Forelimb muscle (tissue), 1 donor: ENCODE results near the gene FBXL19. TPM values are rescaled to one million over a fixed set of nuclear protein-coding genes. Genes with fewer than 3 reads are reported as not detected.

Experiments used
- DNase-seq: peaks from one replicate; pipeline ENCODE4 v3.0.0-alpha.2; 2013; ENCODE audit warnings: low read depth
- polyA plus RNA-seq: library from polyadenylated mRNA; unstranded; fragments of 120-200 nt; gene quantifications from one replicate; pipeline ENCODE4 v1.2.1, GENCODE V29; 2013; ENCODE audit not compliant: insufficient read length

The FBXL19 gene
- polyA plus RNA-seq, 1 donor: 10.9 TPM

DNA sequence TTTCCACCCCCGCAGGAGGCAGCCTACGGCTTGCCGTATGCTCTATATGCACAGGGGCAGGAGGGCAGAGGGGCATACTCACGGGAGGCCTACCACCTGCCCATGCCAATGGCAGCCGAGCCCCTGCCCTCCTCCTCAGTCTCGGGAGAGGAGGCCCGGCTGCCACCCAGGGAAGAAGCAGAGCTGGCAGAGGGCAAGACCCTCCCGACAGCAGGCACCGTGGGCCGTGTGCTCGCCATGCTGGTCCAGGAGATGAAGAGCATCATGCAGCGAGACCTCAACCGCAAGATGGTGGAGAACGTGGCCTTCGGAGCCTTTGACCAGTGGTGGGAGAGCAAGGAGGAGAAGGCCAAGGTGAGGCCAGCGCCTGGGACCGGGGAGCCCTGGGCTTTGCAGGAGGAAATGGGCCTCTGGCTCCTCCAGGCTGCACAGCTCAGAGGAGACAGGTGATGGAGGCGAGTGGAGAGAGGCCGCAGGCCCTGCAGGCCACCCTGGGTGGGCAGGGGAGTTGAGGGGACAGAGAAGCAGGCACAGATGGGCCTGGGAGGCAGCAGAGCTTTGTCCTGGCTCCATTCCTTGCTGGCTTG, 42.8 kb downstream of the FBXL19 start:
- DNase-seq: no peak

- no peak for DNase-seq
Measured at GRCh38 chr16:30967795-30968194, 44.4 kb downstream of the FBXL19 start.

GRCh38 chr16:30969246-30969842, 46.0 kb downstream of the FBXL19 start:
- no peak for DNase-seq

DNA sequence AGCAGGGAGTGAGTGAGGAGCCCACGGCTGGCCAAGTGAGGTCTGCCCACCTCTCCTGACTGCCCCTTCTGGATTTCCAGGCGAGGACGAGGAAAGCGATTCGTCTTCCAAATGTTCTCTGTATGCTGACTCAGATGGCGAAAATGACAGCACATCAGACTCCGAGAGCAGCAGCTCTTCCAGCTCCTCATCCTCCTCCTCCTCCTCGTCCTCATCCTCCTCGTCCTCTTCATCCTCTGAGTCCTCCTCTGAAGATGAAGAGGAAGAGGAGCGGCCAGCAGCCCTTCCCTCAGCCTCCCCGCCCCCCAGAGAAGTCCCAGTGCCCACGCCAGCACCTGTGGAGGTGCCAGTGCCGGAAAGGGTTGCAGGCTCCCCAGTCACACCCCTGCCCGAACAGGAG, 47.9 kb downstream of the FBXL19 start:
- no peak for DNase-seq

DNA sequence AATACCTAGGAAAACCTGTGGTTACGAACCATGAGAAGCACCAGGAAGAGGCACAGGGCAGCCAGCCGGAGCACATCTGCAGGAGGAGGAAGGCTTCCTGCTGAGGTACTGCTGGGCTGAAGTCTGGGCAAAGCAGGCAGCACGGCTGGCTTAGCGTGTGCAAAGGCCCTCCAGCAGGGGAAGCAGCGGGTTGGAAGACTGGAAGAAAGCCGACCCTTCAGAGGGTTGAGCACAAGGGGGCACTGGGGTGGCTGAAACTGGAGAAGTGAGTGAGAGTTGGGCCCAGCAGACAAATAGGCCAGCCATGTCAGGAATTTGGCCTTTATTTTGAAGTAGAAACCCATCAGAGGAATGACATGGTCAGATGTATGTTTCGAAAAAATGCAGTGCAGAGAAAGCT, 49.5 kb downstream of the FBXL19 start:
- DNase-seq: no peak

DNA sequence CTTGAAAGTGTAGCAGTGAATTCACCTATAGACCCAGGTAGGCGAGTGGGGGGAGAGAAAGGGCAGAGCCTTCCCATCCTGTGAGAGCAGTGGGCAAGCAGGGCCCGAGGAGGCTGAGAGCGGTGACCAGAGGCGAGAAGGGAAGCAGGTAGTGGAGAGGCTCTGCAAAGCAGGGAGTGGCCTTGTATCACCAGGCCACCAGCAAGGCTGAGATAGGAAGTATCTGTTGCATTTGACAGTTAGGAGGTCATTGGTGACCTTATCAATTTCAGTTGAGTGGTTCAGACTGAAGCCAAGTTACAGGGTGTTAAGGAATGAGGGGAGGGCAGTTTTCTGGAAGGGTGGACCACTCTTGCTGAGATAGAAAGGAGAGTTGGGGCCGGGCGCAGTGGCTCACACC, 51.0 kb downstream of the FBXL19 start:
- DNase-seq: no peak

DNA sequence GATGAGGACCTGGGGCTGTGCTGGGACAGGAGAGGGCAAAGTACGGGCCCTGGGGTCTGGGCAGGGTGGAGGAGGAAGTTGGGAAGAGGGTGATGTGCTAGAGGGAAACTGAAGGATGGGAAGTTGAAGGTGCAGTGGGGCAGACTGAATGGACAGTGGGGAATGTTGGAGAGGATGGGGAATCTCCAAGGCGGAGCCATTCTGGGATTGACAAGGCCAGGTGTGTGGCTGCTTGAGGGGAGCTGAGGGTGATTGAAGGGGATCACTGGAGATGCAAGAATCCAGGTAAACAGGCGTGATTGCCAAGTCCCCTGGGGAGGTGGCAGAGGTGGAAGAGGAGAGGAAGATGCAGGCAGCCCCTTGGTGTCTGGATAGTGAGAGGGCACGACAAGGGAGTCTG, 53.1 kb downstream of the FBXL19 start:
- DNase-seq: no peak

GRCh38 chr16:30977502-30977901, 54.1 kb downstream of the FBXL19 start:
- DNase-seq: no peak

GRCh38 chr16:30979170-30980022, 56.0 kb downstream of the FBXL19 start:
- DNase-seq: no peak

- no peak for DNase-seq
Measured at GRCh38 chr16:30980023-30980371, 56.6 kb downstream of the FBXL19 start.

DNA sequence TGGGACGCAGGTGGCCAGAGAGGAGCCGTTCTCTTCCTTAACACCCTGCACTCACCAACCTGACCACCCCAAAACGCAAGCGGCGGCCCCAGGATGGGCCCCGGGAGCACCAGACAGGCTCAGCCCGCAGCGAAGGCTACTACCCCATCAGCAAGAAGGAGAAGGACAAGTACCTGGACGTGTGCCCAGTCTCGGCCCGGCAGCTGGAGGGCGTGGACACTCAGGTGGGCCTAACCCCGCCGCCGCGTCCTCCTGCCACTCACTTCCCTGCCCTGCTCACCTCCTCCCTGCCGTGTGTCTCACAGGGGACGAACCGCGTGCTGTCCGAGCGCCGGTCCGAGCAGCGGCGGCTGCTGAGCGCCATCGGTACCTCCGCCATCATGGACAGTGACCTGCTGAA, 57.1 kb downstream of the FBXL19 start:
- no peak for DNase-seq

GRCh38 chr16:30980959-30981358, 57.6 kb downstream of the FBXL19 start:
- no peak for DNase-seq

GRCh38 chr16:30982548-30983288, 59.3 kb downstream of the FBXL19 start:
- no peak for DNase-seq

GRCh38 chr16:30983289-30983889, 60.0 kb downstream of the FBXL19 start:
- DNase-seq: no peak

DNA sequence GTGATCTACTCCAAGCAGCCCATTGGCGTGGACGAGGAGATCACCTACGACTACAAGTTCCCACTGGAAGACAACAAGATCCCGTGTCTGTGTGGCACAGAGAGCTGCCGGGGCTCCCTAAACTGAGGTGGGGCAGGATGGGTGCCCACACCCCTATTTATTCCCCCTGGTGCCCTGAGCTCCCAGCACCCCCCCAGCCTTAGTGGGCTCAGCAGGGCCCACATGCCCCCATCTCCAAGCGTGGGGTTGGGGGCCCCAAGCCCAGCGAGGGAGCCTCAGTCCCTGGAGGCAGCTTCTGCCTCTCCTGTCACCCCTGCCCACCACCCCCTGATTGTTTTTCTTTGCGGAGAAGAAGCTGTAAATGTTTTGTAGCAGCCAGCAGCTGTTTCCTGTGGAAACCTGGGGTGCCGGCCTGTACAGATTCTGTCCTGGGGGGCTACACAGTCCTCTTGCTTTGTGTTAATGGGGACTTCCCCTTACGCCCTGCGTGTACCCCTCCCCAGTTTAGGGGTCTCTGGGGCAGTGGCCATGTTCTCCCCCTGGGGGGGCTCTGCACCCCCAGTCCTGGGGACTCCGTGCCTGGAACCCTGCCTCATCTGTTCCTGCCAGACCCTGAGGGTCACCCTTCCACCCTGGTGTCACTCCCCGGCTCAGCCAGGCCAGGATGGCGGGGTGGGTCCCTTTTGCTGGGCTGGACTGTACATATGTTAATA, 60.7 kb downstream of the FBXL19 start:
- no peak for DNase-seq

- no peak for DNase-seq
Measured at GRCh38 chr16:30984669-30985400, 61.5 kb downstream of the FBXL19 start, which contains the start of gene HSD3B7. Gene HSD3B7, plus strand, starts transcription at chr16:30985207. Its CDS starts 452 bp downstream, at chr16:30985659.

GRCh38 chr16:30985401-30986128, 62.2 kb downstream of the FBXL19 start:
- DNase-seq: no peak

DNA sequence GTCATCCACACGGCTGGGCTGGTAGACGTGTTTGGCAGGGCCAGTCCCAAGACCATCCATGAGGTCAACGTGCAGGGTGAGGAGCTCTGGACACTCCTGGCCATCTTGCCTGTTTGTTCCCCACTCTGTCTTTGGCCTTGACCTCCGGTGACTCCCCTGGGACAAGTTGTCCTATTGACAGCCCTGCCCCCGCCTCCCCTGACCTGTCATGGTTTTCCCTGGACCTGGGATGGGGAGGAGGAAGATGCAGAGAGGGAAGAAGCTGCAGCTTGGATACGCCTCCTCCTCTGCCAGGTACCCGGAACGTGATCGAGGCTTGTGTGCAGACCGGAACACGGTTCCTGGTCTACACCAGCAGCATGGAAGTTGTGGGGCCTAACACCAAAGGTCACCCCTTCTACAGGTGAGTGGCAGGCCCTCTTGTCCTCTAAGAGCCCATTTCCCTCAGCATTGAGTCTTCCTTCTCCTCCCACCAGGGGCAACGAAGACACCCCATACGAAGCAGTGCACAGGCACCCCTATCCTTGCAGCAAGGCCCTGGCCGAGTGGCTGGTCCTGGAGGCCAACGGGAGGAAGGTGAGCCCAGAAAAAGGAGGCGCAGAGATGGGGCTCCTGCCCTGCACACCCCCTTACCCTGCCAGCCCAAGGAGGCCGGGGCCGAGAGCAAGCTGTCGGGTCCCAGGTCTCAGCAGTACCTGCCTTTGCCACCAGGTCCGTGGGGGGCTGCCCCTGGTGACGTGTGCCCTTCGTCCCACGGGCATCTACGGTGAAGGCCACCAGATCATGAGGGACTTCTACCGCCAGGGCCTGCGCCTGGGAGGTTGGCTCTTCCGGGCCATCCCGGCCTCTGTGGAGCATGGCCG, 63.0 kb downstream of the FBXL19 start:
- DNase-seq: no peak
